K562 (cell line): Measurements from ENCODE around the gene STAT4. TPM values are rescaled to one million over a fixed set of nuclear protein-coding genes. Genes with fewer than 3 reads are reported as not detected.

Source experiments
- ATAC-seq: fragments of 200-7000 bp; cut with Tn5 transposase; 3 replicates; pipeline ENCODE4 v1.9.1; 2020; ENCODE audit warnings: moderate library complexity
- BruUV-seq: library from RNA; stranded (reverse); fragments of 400-500 nt; replicated peaks from 2 replicates; lab custom pipeline; 2021; lab: Mats Ljungman, UMichigan
- CTCF ChIA-PET: fragments of 300-600 bp; formaldehyde crosslinking; extraction: SDS; loops from one replicate; lab custom pipeline; 2021; ENCODE audit warnings: low intra/inter-chr PET ratio; lab: Yijun Ruan, JAX
- POLR2A ChIA-PET: fragments of 300-600, 350-650 bp; sonication (Branson Sonifier 250); formaldehyde crosslinking; extraction: SDS; loops from one replicate; lab custom pipeline; 2021; ENCODE audit warnings: antibody characterized with exemption, inconsistent platforms; lab: Yijun Ruan, JAX
- DNase-seq, 4 experiments: peaks; one replicate each; pipeline versions ENCODE4 v3.0.0 to v3.0.0-alpha.2; 2011 to 2018; ENCODE audit warnings: low spot score in 3 of 4, mixed read lengths in 3 of 4; ENCODE audit errors: extremely low read depth in 1 of 4
- FAIRE-seq: peaks from 2 replicates; lab custom pipeline; 2011; peaks lifted over from hg19 to GRCh38; lab: Jason Lieb, UNC
- H2AFZ ChIP-seq: 2 replicates; pipeline ENCODE4 v1.6.0; 2011; ENCODE audit warnings: low read depth, low read length, control low read depth, inconsistent platforms
- H3K27ac ChIP-seq: fragments of 200-600 bp; 3 replicates; pipeline ENCODE4 v1.8.0; 2011; ENCODE audit warnings: low read depth, mild to moderate bottlenecking, control low read depth, inconsistent platforms, low read length, moderate library complexity, mixed read lengths; ENCODE audit errors: extremely low read depth
- H3K27me3 ChIP-seq, 2 experiments: fragments of 300-600 bp in 1 of 2; 2 replicates in 1 of 2; 3 replicates in 1 of 2; pipeline versions ENCODE4 v1.6.0 to v1.8.0; 2011; ENCODE audit warnings: inconsistent platforms in 2 of 2, low read length in 2 of 2, mild to moderate bottlenecking in 1 of 2, mixed read lengths in 1 of 2, moderate library complexity in 1 of 2; ENCODE audit not compliant: control insufficient read depth in 2 of 2, insufficient read depth in 2 of 2
- H3K36me3 ChIP-seq: fragments of 300-600 bp; 3 replicates; pipeline ENCODE4 v1.8.0; 2011; ENCODE audit warnings: mild to moderate bottlenecking, low read length, inconsistent platforms; ENCODE audit not compliant: control insufficient read depth, insufficient read depth
- H3K4me1 ChIP-seq, 2 experiments: fragments of 200-600 bp in 1 of 2; replicated peaks in 1 of 2; 2 replicates in 1 of 2; 3 replicates in 1 of 2; pipeline versions ENCODE4 v1.5.1 to v1.8.0; 2011; ENCODE audit warnings: inconsistent platforms in 2 of 2, low read length in 2 of 2, mild to moderate bottlenecking in 1 of 2, mixed read lengths in 1 of 2, moderate library complexity in 1 of 2; ENCODE audit not compliant: control insufficient read depth in 2 of 2, insufficient read depth in 2 of 2
- H3K4me2 ChIP-seq: 2 replicates; pipeline ENCODE4 v1.6.1; 2011; ENCODE audit warnings: low read length, control low read depth, inconsistent platforms, mixed read lengths; ENCODE audit not compliant: insufficient read depth
- H3K4me3 ChIP-seq: fragments of 200-600 bp; sonication (generic), shearing (Covaris generic); 2 replicates; pipeline ENCODE4 v1.5.1; 2016; ENCODE audit warnings: control low read depth, inconsistent platforms
- H3K79me2 ChIP-seq: fragments of 200-600 bp; 3 replicates; pipeline ENCODE4 v1.8.0; 2011; ENCODE audit warnings: low read length, inconsistent platforms; ENCODE audit not compliant: control insufficient read depth, insufficient read depth
- H3K9ac ChIP-seq, 2 experiments: 2 replicates each; pipeline versions ENCODE4 v1.6.0 to v1.6.1; 2011; ENCODE audit warnings: low read depth in 2 of 2, low read length in 2 of 2, control low read depth in 1 of 2, inconsistent platforms in 1 of 2, mild to moderate bottlenecking in 1 of 2, mixed read lengths in 1 of 2; ENCODE audit not compliant: insufficient read depth in 1 of 2
- H3K9me1 ChIP-seq: one replicate; pipeline ENCODE4 v1.6.0; 2011; ENCODE audit warnings: inconsistent platforms, mild to moderate bottlenecking, low read length, moderate library complexity; ENCODE audit not compliant: control insufficient read depth, insufficient read depth
- H3K9me3 ChIP-seq: replicated peaks from 2 replicates; pipeline ENCODE4 v1.5.1; 2011; ENCODE audit warnings: low read depth, low read length, inconsistent platforms; ENCODE audit not compliant: control insufficient read depth, insufficient read depth
- H4K20me1 ChIP-seq: replicated peaks from 2 replicates; pipeline ENCODE4 v1.6.1; 2011; ENCODE audit warnings: low read length, inconsistent platforms, mixed read lengths; ENCODE audit not compliant: control insufficient read depth, insufficient read depth
- CBX3 ChIP-seq, 2 experiments: IDR thresholded peaks; 1 replicate in 1 of 2; 2 replicates in 1 of 2; pipeline ENCODE4 v1.6.1; 2012; ENCODE audit warnings: inconsistent platforms in 2 of 2, low read length in 2 of 2, borderline replicate concordance in 1 of 2, control low read depth in 1 of 2
- TCF15 ChIP-seq: fragments of 250-450 bp; sonication (Bioruptor Pico); IDR thresholded peaks from 2 replicates; pipeline ENCODE4 v1.8.0; 2022; ENCODE audit warnings: moderate library complexity, mild to moderate bottlenecking, inconsistent platforms
- XRCC4 ChIP-seq: IDR thresholded peaks from one replicate; pipeline ENCODE4 v1.6.1; 2011; ENCODE audit not compliant: insufficient read depth, insufficient read length; ENCODE audit errors: extremely low read depth
- ZBTB33 ChIP-seq: sonication (generic); formaldehyde crosslinking; IDR thresholded peaks from 2 replicates; pipeline ENCODE4 v1.8.1; 2023; ENCODE audit warnings: mild to moderate bottlenecking, missing genetic modification reagents
- ZFP91 ChIP-seq: sonication (generic); formaldehyde crosslinking; IDR thresholded peaks from 2 replicates; pipeline ENCODE4 v1.8.0; 2022; ENCODE audit warnings: mild to moderate bottlenecking, missing genetic modification reagents
- ZNF146 ChIP-seq: IDR thresholded peaks from one replicate; pipeline ENCODE4 v1.6.1; 2018; ENCODE audit warnings: missing compliant biosample characterization; ENCODE audit not compliant: unreplicated experiment
- ZNF316 ChIP-seq: fragments of 450-650 bp; IDR thresholded peaks from 2 replicates; pipeline ENCODE4 v1.6.1; 2016
- ZNF699 ChIP-seq: fragments of 250-450 bp; sonication (Bioruptor Pico); IDR thresholded peaks from 2 replicates; pipeline ENCODE4 v1.8.0; 2021; ENCODE audit warnings: mild to moderate bottlenecking, moderate library complexity; ENCODE audit not compliant: insufficient replicate concordance
- WGBS: fragments of 100-300 bp; shearing (Covaris generic); methylation state at CpG from one replicate; pipeline ENCODE4 v1.1.6; 2016; ENCODE audit warnings: low coverage, mixed read lengths; ENCODE audit not compliant: insufficient coverage; ENCODE audit errors: missing lambda C conversion rate; 5-methylcytosine and 5-hydroxymethylcytosine counted together
- in situ Hi-C: fragments of 300-500 bp; cut with MboI; formaldehyde crosslinking; loops from 4 replicates; pipeline ENCODE4 v1.15.0; 2018; ENCODE audit warnings: inconsistent platforms, mixed read lengths
- intact Hi-C: fragments of 100-400 bp; cut with micrococcal nuclease; formaldehyde crosslinking; loops from 2 replicates; pipeline ENCODE4 v1.14.2; 2022
- polyA plus RNA-seq, 8 experiments: library from polyadenylated mRNA; depleted of rRNA in 4 of 8; stranded (reverse) in 5 of 8; unstranded in 3 of 8; fragments of >200 nt; fragmentation: Nextera tagmentation in 2 of 8; fragmentation: Illumina TruSeq in 1 of 8; extraction: Ambion mirVana in 2 of 8; extraction: Trizol in 1 of 8; gene quantifications; 2 replicates each; pipeline versions ENCODE4 v1.2.1 to v1.2.3, GENCODE V29; 2011 to 2014; ENCODE audit warnings: inconsistent platforms in 1 of 8, missing spikeins in 1 of 8
- total RNA-seq, 7 experiments: library from RNA; depleted of rRNA in 6 of 7; stranded (reverse); fragments of >200 nt in 6 of 7; fragmentation: Illumina TruSeq in 2 of 7; extraction: Trizol in 2 of 7; gene quantifications; 2 replicates each; pipeline versions ENCODE4 v1.2.1 to v1.2.3, GENCODE V29; 2011 to 2021; ENCODE audit warnings: low replicate concordance in 1 of 7

Gene STAT4
- total and polyA plus RNA-seq, 9 of the 15 experiments (the other 6 are each of a cell fraction or from before 2014, with no cell fraction given), result 0.01 to 0.06 (median 0.03) TPM; not detected in 6

GRCh38 chr2:190993292-190993643 lies 157.5 kb downstream of the STAT4 start:
- TF ChIP-seq ZNF316, result peak; percentile 14; the same call in 1 of the 2 replicates
- no peak for TF ChIP-seq ZNF699 (CRISPR knock-in tag)
- TF ChIP-seq XRCC4, result no peak
- TF ChIP-seq ZFP91 (CRISPR knock-in tag), result no peak
- no peak for TF ChIP-seq TCF15
- no peak for TF ChIP-seq CBX3 (IDR thresholded peaks at IDR 0.05; ENCODE audit: borderline replicate concordance in 1 of 2, low read length in 2 of 2)
- TF ChIP-seq ZNF146 (CRISPR knock-in tag), result no peak
- no peak for TF ChIP-seq ZBTB33 (CRISPR knock-in tag)
- peaks cover 89% of the 10 kb centered on the region for H3K36me3 ChIP-seq
- no peaks in the 10 kb centered on the region for H3K9me3 ChIP-seq
- intact Hi-C loops, result no loop called here
- H3K4me1 ChIP-seq, result no peaks in the 10 kb centered on the region
- H3K4me3 ChIP-seq, result no peak overlapping the region
- FAIRE-seq (no peak), ATAC-seq (no peak), DNase-seq (no peak)
- H2AFZ ChIP-seq, result no peak overlapping the region
- H3K4me2 ChIP-seq, result no peak overlapping the region
- WGBS, result 96% methylated on average over 6 of the region's 6 CpGs
- H3K9me1 ChIP-seq, result no peaks in the 10 kb centered on the region
- POLR2A ChIA-PET, result no interaction called here
- in situ Hi-C loops, result no loop called here
- H3K9ac ChIP-seq, result no peak overlapping the region
- H3K27me3 ChIP-seq, result no peaks in the 10 kb centered on the region
- CTCF ChIA-PET, result no interaction called here
- H3K79me2 ChIP-seq, result no peaks in the 10 kb centered on the region
- no TSS peak for BruUV-seq
- no peaks in the 10 kb centered on the region for H4K20me1 ChIP-seq
- no peak overlapping the region for H3K27ac ChIP-seq
